Esophagus mucosa (tissue), 1 donor: ENCODE results near the gene ITM2C. TPM values are rescaled to one million over a fixed set of nuclear protein-coding genes. Genes with fewer than 3 reads are reported as not detected.

Experiments
- ATAC-seq: fragments of 200-7000 bp; cut with Tn5 transposase; one replicate; pipeline ENCODE4 v1.9.1; 2020
- total RNA-seq: library from RNA; stranded (reverse); gene quantifications from one replicate; pipeline ENCODE4 v1.2.4, GENCODE V29; 2023
- donor health status: DM: yes; HTN: yes; CAD: no.

Gene ITM2C, protein sequence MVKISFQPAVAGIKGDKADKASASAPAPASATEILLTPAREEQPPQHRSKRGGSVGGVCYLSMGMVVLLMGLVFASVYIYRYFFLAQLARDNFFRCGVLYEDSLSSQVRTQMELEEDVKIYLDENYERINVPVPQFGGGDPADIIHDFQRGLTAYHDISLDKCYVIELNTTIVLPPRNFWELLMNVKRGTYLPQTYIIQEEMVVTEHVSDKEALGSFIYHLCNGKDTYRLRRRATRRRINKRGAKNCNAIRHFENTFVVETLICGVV
- 7.3 TPM for total RNA-seq

DNA sequence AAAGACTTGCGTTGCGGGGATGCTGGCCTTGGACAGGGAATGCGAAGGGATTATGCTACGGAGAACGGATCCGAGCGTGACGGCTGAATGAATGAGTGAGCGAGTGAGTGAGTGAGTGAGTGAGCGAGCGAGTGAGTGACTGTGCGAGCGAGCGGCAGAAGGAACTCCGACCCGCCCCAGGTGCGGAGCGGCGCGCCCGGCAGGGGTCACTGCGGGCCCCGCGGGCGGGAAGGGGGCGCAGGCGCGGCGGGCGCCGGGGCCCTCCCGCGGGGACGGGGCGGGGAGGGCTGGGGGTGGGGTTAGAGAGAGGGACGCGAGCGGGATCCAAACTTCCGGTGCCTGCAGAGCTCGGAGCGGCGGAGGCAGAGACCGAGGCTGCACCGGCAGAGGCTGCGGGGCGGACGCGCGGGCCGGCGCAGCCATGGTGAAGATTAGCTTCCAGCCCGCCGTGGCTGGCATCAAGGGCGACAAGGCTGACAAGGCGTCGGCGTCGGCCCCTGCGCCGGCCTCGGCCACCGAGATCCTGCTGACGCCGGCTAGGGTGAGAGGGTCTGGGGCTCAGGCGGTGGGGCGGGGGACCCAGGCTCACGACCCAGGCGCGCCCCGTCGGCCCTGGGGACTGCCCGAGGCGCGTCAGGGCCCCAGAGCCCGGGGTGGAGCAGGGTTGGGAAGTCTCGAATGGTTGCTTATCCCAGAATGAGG is at the start of gene ITM2C:
ITM2C (plus strand) TSS at position 338 of the 702 bp plus-strand sequence; CDS start at position 422, 84 bp downstream.
- ATAC-seq, result peak; percentile 71

DNA sequence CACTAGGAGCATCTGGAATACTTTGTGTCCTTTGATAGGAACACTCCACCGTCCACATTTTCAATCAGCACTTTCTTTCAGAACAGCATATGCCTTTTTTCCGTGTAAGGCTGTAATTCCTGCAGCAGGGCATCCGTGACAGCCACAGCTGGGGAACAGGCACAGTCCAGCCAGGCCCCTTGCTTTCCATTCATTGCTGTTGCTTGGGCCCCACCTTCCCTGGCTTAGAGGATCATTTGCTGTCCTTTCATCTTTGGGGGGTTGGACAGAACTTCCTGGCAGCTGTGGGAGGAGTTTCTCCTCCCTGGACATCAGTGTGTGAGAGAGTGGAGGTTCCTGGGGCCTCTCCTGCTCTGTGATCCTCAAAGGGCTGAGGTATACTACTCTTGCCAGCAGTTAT is 49.7 kb upstream of the ITM2C start:
- no peak for ATAC-seq

DNA sequence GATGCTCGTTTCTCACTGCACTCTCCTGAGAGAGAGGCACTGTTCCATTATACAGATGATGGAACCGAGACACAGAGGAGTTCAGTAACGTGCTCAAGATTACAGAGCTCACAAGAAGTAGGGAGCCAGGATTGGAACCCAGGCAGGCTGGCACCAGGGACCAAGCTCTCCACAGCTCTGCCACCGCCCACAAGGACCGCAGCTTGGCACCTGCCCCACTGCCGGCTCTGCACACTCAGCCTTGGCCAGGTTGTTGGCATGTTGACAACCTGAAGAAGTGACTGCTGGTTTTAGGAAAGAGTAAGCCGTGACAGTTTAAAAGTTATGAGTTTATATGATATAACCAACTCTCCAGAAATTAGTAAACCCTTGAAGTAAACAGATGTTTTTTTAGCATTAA is 48.0 kb upstream of the ITM2C start:
- no peak for ATAC-seq

DNA sequence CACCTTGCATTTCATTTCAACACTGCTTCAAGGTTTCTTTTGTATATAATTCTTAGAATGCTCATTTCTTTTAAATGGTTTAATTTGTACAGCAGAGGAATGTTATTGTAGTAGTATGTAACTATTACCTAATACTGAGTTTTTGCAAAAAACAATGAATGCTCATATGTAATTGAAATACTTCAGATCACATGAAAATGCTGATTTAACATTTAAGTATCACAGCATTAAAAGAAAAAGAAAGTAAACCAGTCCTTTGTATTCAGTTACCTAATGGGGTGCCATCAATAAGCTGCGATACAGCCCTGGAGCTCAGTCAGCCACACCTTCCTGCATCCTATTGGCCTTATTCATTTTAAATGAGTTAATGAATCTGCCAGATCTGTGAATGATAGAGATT is 45.3 kb upstream of the ITM2C start:
- ATAC-seq, result no peak

DNA sequence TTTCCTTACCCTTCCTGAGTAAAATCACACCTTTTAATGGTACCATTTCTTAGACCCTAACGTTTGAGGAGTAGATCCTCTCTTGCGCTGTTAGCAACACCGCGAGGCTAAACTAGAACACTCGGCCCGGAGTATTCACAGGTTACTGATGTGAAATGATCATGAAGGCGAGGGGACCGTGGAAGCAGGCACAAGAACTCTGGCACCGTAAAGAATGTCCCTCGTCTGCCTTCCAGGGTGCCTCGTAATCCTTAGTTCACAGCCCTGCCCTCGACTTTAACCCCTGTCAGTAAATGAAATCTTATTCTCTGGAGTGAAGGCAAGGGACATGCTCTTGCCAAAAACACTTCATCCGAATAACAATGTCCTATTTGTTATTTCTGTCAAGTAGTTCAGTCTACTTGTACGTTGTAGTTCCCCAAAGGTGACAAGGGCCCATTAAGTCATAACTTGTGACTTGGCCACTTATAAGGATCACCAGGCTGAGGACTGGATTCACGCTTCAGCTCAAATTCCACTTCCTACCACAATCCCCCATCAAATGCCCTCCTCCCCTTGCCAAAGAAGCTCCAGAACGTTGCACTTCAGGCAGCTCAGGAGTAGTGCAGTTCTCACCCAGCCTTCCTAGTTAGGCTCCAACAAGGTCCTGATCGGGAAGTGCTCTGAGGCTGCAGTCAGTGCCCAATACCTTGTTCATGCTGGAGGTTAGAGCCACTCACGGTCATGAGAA is 43.3 kb upstream of the ITM2C start:
- no peak for ATAC-seq

DNA sequence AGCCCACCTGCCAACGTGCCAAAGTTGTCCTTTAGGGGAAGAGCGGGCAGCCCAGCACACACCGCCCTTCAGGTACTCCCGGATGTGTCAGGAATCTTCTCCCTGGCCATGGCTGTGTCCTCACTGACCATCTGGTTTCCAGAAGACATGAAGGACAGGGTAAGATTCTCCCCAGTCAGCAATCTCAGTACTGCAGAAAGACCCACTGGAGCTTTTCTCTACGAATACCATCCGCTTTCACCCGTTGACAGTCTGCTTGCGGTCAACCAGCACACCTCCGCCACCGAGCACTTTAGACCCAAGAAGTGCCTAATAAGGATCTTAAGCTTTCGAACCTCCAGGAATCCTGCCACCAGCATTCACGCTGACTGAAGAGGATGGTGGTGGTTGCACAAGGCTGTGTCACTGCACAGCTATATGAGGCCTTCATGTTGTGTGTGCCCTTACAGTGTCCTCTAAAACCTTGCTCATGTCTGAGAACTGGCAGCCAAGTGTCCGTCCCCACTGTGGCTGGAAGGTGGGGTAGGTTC is 42.7 kb upstream of the ITM2C start:
- no peak for ATAC-seq

DNA sequence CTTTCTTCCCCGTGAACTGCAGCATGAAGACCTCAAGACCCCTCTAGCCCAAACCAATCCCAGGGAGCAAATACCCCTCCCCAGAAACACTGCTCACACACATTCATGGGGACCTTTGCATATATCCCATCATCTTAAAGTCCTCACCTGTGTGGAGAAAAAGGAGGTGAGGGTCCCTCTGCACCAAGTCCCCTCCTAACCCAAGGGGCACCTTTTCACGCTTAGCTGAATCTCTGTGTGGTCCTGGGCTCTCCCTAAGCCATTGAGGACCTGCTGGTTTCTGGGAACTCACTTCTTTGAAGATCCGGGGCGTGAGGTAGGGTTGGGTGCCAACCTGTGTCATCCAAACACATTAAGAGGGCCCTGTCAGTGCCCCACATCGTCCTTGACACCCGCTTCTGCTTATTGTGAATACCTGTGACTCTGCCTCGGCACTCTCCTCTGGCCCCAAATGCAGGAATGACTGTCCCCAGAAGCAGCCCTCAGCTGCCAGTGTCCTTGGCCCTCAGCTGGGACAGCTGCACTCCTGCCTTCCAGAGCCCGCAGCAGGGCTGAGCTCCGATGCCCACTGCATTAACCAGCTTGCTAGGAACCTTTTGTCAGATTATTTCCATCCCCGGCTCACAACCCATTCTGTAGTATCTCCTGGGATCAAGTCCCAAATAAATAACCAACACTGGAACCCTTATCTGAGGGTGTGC is 41.3 kb upstream of the ITM2C start:
- no peak for ATAC-seq

DNA sequence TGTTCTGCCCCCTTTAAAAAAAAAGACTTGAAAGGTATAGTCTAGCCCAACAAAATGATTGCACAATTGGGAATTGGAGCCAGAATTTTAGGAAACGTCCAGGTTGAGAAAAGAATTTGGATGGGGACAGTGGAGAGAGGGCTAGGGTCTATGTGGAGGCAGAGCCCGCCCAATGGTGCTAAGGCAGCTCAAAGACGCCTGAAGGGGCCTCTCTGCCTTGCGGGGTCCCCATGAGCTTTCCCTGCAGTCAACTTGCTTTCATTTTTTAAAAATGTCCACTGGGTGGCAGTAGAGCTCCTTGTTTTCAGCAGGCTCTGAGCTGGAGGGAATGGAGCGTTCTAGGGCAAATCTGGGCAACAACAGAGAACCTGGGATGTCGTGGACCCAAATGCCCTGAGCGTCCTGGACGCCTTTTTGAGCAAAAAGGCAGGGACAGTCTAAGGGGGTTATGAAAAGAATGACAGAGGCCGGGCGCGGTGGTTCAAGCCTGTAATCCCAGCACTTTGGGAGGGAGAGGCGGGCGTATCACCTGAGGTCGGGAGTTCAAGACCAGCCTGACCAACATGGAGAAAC is 40.2 kb upstream of the ITM2C start:
- ATAC-seq, result peak; percentile 40

DNA sequence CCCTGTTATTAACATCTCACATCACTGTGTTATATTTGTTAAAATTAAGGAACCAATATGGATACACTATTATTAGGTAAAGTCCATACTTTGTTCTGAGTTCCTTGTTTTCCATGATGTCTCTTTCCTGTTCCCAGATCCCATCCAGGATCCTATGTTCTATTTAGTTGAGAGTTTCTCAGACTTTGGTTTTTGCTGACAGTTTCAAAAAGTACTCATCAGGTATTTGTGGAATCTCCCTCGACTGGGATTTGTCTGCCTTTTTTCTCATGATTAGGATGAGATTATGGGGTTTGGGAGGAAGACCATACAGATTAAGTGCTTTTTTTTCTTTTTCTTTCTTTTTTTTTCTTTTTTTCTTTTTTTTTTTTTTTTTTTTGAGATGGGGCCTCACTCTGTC is 39.4 kb upstream of the ITM2C start:
- ATAC-seq, result no peak

DNA sequence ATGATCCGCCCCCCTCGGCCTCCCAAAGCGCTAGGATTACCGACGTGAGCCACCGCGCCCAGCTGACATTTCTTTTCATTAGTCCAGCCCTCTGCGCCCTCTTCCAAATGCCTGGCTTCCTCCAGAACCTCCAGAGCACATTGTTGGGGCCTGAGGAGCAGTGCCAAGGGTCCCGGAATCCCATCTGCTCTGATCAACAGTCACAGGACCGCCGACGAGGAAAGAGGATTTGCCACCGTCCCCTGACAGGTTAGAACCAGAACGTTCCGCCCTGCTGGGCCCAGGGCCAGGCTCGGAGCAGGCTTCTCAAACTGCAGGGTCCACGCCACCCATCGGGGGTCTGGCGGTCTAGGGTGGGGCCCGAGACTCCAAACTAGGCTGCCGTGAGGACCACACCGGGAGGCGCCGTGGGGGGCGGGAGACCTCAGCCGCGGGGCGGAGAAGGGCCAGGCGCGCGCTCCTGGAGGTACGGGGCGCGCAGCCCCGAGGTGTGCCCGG is 36.9 kb upstream of the ITM2C start:
- peak; percentile 18 for ATAC-seq

DNA sequence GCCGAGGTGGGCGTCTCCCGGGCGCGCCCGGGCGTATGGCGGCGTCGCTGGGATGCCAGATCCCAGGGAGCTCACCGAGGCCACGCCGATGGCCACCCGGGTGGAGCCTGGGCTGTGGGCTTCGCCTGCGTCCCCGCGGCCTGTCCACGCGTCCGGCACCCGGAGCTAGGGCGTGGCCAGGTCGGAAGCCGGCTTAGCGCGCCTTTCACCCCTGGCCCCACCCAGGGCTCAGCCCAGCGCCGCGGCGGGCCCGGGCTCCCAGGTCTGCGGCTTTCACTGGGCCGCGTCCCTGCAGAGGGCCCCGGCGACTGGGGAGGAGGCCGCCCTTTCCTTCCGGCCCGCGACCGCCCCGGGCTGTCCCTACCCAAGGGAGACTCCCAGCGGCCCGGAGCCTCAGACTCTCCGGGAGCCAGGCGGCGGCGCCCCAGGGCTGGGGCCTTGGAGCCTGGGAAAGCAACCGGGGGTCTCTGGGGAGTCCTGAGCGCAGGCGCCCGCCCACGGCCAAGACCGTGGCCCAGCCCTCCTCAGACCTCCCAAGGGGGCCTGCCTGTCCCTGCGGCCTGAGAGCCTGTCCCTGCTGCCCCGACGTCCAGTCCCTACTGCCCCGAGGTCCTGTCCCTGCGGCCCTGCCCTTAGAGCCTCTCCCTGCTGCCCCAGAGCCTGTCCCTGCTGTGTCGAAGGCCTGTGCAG is 36.3 kb upstream of the ITM2C start:
- peak; percentile 62 for ATAC-seq

DNA sequence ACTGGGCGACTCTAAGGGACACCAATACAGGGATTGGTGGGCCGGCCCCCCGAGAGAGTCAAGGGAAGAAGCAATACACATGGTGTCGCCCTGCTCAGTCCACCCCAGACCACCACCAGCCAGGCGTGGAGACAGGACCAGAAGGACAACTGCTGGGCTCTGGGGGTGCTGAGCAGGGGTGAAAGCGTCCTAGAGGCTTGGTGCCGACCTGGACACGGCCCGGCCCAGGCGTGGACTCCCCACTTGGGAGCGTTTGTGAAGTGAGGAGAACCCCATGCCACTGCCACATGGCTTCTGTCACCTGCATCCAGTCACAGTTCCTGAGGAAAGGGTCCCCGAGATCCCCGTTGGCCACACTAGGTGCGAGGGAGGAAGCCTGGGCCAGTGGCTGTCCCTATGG is 35.4 kb upstream of the ITM2C start:
- ATAC-seq, result no peak

DNA sequence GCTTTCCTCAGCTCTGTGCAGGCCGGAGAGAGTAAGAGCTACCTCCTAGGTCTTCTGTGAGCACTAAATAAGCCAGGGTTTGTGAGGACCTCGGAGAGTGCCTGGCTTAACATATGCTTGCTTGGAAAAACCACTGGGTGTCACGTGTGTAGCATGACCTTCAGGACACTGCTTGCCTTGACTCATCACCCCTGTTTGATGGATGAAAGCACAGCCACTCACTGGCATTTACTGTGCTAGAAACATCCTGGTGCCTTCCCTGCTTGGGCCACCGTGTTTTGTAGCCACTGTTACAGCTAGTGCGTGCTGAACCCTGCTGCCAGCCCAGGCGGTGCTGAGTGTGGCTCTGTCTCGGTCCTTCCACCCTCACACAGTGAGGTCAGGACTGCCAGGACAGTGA is 34.8 kb upstream of the ITM2C start:
- ATAC-seq, result no peak

DNA sequence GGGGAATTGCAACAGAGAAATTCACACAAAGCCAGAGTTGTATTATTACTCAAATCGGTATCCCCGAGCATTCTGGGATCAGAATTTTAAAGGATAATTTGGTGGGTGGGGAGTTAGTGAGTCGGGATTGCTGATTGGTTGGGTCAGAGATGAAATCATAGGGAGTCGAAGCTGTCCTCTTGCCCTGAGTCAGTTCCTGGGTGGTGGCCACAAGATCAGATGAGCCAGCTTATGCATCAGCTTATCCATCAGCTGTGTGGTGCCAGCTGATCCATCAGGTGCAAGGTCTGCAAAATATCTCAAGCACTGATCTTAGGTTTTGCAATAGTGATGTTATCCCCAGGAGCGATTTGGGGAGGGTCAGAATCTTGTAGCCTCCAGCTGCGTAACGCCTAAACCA is 34.3 kb upstream of the ITM2C start:
- no peak for ATAC-seq

DNA sequence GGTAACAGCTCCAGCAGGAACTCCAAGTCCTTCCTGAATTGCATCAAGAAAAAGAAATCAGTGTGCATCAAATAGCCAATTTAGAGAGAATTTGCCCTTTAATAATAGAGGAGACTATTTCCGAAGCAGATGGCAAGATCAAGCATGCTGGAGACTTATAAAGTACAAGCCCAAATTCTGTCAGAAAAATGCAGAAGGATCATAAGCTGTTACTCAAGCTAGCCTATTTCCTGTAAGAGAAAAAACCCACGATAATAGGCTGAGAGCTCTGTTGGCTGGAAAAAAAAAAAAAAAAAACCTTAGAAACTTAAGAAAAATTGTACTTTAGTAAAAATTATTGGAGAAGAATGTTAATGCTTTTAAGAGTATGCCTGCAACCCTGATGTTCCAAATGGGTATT is 24.4 kb upstream of the ITM2C start:
- no peak for ATAC-seq

DNA sequence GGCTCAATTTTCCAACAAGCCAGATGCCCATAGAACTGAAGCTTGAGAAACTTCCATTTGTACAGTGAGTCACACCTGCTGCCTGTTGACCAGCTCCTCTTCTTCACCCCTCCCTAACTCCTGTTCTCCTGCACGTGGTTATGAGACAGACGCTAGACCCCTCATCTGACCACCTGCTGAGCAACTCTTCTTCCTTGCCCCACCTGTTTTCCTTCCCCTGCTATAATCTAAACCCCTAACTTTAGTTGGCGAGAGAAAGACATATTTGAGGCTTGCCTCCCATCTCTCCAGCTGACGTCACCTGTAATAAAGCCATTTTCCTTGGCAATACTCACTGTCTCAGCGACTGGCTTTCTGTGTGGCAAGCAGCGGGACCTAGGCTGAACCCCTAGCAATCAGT is 22.3 kb upstream of the ITM2C start:
- no peak for ATAC-seq

DNA sequence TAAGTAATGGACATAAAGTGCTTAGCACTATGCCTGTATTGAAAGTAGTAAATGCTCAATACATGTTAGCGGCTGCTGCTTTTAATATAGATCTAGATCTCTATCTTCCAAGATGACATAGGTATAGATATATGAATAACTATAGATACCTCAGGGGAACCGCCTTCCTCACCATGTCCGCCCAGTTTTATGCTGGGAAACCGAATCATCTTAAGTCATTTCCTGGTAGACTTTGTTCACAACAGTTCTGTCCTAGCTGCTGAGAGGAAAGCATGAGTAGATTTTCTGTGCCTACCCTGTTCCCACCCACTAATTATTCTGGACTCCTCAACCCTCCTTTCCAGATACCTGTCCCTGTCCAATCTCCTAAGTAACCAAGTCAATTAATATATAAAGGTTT is 21.6 kb upstream of the ITM2C start:
- ATAC-seq, result no peak

DNA sequence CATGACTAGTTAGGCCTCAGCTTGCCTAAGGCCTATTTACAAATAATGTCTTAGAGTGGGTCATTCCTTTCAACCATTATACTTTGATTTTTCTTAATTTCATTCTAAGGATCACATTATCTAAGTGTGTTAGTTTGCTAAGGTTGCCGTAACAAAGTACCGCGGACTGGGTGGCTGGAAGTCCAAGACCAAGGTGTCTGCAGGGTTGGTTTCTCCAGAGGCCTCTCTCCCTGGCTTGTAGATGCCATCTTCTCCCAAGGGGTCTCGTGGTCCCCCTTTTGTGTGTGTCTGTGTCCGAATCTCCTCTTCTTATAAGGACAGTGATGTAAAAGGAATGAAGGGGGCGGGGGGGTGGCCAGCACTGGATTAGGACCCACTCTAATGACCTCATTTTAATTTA is 18.4 kb upstream of the ITM2C start:
- no peak for ATAC-seq

DNA sequence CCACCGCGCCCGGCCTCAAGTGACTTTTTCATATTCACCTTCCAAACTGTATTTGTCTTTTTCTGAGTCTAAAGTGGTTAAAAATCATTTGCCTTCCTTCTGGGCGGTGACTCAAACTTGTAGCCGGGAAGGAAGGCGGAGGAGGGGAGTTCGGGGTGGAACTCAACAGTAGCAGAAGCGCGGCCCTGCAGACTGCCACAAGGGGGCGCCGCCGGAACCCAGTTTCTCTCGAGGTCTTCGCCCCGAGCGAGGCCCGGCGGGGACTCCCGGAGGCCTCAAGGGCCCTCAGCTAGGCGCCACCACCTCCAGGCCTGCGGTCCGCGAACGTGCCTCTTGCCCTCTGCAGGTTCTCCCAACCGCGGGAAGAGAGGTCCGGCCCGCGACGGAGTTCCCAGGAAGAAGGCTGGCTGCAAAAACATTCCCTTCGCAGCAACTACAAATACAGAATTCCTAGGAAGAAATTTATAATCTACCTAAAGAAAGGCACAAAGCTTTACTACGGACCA is 16.8 kb upstream of the ITM2C start:
- ATAC-seq, result peak; percentile 83

DNA sequence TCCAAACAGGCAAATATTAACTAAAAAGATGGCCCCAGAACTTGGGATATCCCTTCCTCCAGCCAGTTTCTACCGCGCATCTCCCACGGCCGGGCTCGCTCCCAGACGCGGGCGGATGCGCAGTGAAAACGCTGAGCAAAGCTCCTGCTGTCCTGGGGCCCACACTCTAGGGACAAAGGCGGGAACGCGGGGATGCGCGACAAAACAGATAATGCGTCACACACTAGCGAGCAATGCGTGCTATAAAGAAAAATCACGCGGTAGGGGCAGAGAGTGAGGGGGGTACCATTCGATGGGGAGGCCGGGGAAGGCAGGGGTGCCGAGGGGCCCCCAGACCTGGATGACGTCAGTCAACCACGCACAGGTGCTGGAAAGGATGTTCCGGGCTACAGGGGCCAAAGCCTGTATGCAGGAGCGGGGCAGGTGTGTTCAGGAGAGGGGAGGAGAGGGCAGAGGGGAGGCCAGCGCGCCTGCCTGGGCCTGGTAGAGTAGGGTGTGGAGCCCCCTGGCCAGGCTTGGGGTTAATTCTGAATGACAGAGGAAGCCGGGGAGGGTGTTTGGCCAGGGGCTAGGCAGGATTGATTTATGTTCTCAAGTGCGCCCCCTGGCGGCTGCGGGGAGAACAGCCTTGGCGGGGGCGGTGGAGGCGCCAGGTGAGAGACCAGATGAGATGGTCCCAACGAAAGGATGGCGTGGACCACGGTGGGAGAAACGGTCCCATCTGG is 14.9 kb upstream of the ITM2C start:
- peak; percentile 31 for ATAC-seq

DNA sequence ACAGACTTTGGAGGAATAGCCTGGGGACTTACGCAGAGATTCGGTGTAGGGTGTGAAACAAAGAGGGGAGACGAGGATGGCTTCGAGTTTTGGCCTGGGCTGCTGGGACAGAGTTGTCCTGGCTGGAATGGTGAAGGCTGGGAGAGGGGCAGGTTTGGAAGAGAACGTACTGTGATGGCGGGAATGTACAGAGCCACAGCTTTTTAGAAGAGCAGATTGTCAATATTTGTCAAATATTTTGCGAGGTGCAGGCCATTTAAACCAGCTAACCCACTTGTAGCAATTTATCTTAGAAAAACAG is 14.4 kb upstream of the ITM2C start:
- no peak for ATAC-seq
